Measurements from ENCODE around the gene ADAM33. TPM values are rescaled to one million over a fixed set of nuclear protein-coding genes. Genes with fewer than 3 reads are reported as not detected.
A peak's percentile ranks its signal among the peaks of the same experiment; 100 is the strongest.

Gene ADAM33
- total RNA-seq, 1 experiment from 2014 or later: 0.11 TPM

DNA sequence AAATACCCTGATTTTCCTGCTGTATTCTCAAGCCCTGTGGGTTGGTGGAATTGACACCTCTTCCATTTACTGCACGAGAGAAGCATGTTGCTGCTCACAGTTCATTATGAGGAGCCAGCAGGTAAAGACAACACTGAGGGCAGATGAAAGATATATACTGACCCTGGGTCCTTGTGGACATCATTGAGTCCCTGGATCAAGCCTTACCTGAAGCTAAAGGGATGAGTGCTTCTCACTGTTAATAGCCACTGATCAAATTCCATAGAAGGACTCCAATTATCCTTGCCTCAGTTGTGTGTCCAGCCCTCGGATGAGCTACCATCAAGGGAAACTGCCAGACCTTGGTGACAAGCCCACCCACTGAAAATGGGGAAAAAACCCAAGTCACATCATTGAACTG, 38.3 kb upstream of the ADAM33 start:
- BruUV-seq (replicated peaks): no TSS peak
- Histone ChIP-seq H3K9me3 (ENCODE audit: low read length) (no peaks in the 10 kb centered on the region), H3K4me1 (ENCODE audit: insufficient read depth, low read length) (no peaks in the 10 kb centered on the region), H3K79me2 (ENCODE audit: low read length) (no peaks in the 10 kb centered on the region), H3K4me2 (ENCODE audit: low read length) (no peak overlapping the region), H3K36me3 (ENCODE audit: low read depth, low read length) (no peaks in the 10 kb centered on the region), H2AFZ (ENCODE audit: low read length) (no peak overlapping the region), H3K27ac (ENCODE audit: low read length) (no peak overlapping the region), H3K27me3 (ENCODE audit: low read length) (peaks cover 8% of the 10 kb centered on the region; the same call in 1 of the 2 replicates), H3K9me2 (replicated peaks; ENCODE audit: low read length) (no peaks in the 10 kb centered on the region), H4K20me1 (ENCODE audit: low read length) (no peaks in the 10 kb centered on the region), H3F3A (ENCODE audit: low read length, unreplicated experiment) (no peaks in the 10 kb centered on the region), H3K4me3 (ENCODE audit: low read length) (no peak overlapping the region), H3K9ac (ENCODE audit: low read length) (no peak overlapping the region)
- ChIA-PET POLR2A (ENCODE audit: unreplicated experiment) (no interaction called here), CTCF (no interaction called here)
- intact Hi-C loops (cut with micrococcal nuclease): loop anchor here (5.0 kb wide), 1 partner anchor 47 kb away; the partner anchor contains the start of gene ADISSP
- no peak for DNase-seq
- ATAC-seq: no peak
- TF ChIP-seq EZH2phosphoT487 (IDR thresholded peaks at IDR 0.05; ENCODE audit: borderline replicate concordance, low read length) (no peak), CTCF (conservative IDR thresholded peaks at IDR 0.05; ENCODE audit: low read depth, low read length) (no peak), EZH2 (IDR thresholded peaks at IDR 0.05; ENCODE audit: low read length, unreplicated experiment) (no peak)

DNA sequence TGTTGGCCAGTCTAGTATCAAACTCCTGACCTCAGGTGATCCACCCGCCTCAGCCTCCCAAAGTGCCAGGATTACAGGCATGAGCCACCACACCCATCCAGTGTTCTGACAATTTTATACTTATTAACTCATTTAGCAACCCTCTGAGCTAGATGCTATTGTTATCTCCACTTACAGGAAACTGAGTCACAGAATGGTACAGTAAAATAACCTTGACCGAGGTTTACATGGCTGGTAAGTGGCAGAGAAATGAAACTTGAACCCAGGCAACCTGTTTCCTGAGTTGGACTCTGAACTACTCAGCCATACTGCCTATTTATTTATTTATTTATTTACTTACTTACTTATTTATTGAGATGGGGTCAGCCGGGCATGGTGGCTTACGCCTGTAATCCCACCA, 37.2 kb upstream of the ADAM33 start:
- no peak for TF ChIP-seq EZH2 (IDR thresholded peaks at IDR 0.05; ENCODE audit: low read length, unreplicated experiment)
- TF ChIP-seq EZH2phosphoT487 (IDR thresholded peaks at IDR 0.05; ENCODE audit: borderline replicate concordance, low read length): no peak
- no peak for TF ChIP-seq CTCF (conservative IDR thresholded peaks at IDR 0.05; ENCODE audit: low read depth, low read length)
- no TSS peak for BruUV-seq (replicated peaks)

DNA sequence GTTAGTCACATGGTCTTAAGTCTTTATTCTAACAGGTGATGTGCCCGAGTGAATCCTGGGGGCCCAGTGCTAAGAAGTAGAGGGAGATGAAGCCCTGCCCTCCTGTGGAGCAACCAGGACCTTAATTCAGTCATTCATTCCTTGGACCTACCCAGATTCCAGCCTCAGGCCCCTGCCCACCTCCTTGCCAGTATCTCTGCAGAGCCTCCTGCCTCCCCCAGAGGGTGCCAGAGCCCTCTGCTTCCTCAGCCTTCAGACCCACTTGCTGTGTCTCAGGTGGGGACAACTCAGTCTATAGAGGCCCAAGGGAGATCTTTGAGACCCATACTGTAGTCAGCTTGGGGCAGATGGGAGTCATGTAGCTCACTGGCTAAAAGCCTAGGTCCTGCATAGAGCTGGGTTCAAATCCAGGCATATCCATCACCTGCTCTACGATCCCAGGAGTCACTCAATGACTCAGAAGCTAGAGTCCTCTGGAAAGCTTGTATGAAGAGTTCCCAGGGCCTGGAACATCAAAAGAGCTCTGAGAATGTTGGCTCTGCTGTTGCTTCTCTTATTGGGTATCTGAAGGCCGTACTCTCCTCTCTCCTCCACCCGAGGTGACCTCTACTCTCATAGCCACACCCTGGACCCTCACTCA, 34.5 kb upstream of the ADAM33 start:
- no peaks in the 10 kb centered on the region for H3F3A ChIP-seq (ENCODE audit: low read length, unreplicated experiment)
- H3K4me3 ChIP-seq (ENCODE audit: low read length): no peak overlapping the region
- intact Hi-C loops (cut with micrococcal nuclease): loop anchor here (1.0 kb wide), 1 partner anchor 65 kb away; the partner anchor contains the start of gene SPEF1
- ChIA-PET POLR2A (ENCODE audit: unreplicated experiment) (no interaction called here), CTCF (interaction anchor here (0.6 to 1.7 kb wide), 6 partner anchors 11 to 104 kb away, joined by 3 to 11 read pairs (median 4); partner anchors contain the start of genes ADISSP and SPEF1)
- H3K9ac ChIP-seq (ENCODE audit: low read length): no peak overlapping the region
- ATAC-seq (peak; percentile 93), DNase-seq (peak; percentile 64)
- BruUV-seq (replicated peaks): no TSS peak
- H4K20me1 ChIP-seq (ENCODE audit: low read length): no peaks in the 10 kb centered on the region
- H3K27ac ChIP-seq (ENCODE audit: low read length): no peak overlapping the region
- H3K79me2 ChIP-seq (ENCODE audit: low read length): no peaks in the 10 kb centered on the region
- no peak overlapping the region for H3K4me2 ChIP-seq (ENCODE audit: low read length)
- no peaks in the 10 kb centered on the region for H3K9me2 ChIP-seq (replicated peaks; ENCODE audit: low read length)
- H3K9me3 ChIP-seq (ENCODE audit: low read length): no peaks in the 10 kb centered on the region
- TF ChIP-seq CTCF (conservative IDR thresholded peaks at IDR 0.05; ENCODE audit: low read depth, low read length) (peak; percentile 92), EZH2 (IDR thresholded peaks at IDR 0.05; ENCODE audit: low read length, unreplicated experiment) (no peak)
- peaks cover 8% of the 10 kb centered on the region; the same call in 1 of the 2 replicates for H3K27me3 ChIP-seq (ENCODE audit: low read length)
- H3K4me1 ChIP-seq (ENCODE audit: insufficient read depth, low read length): no peaks in the 10 kb centered on the region
- H2AFZ ChIP-seq (ENCODE audit: low read length): no peak overlapping the region
- no peaks in the 10 kb centered on the region for H3K36me3 ChIP-seq (ENCODE audit: low read depth, low read length)

More for the DNA sequence above, 37.2 kb upstream of the ADAM33 start:
- Histone ChIP-seq H2AFZ (ENCODE audit: low read length) (no peak overlapping the region), H3K9ac (ENCODE audit: low read length) (no peak overlapping the region), H3K27ac (ENCODE audit: low read length) (no peak overlapping the region), H3K79me2 (ENCODE audit: low read length) (no peaks in the 10 kb centered on the region), H3K4me3 (ENCODE audit: low read length) (no peak overlapping the region), H3K27me3 (ENCODE audit: low read length) (peaks cover 8% of the 10 kb centered on the region; the same call in 1 of the 2 replicates), H3K9me3 (ENCODE audit: low read length) (no peaks in the 10 kb centered on the region), H3K9me2 (replicated peaks; ENCODE audit: low read length) (no peaks in the 10 kb centered on the region), H3K36me3 (ENCODE audit: low read depth, low read length) (no peaks in the 10 kb centered on the region), H3K4me1 (ENCODE audit: insufficient read depth, low read length) (no peaks in the 10 kb centered on the region), H3F3A (ENCODE audit: low read length, unreplicated experiment) (no peaks in the 10 kb centered on the region), H4K20me1 (ENCODE audit: low read length) (no peaks in the 10 kb centered on the region), H3K4me2 (ENCODE audit: low read length) (no peak overlapping the region)
- intact Hi-C loops (cut with micrococcal nuclease): no loop called here
- CTCF ChIA-PET: no interaction called here
- POLR2A ChIA-PET (ENCODE audit: unreplicated experiment): no interaction called here
- ATAC-seq: no peak
- DNase-seq: no peak

Measured in PC-3 (cell line).